SK-N-SH (cell line): Measurements from ENCODE around the gene MACROD2.

ENCODE experiments used
- CTCF ChIP-seq: fragments of 200-600 bp; sonication (generic); IDR thresholded peaks from 2 replicates; pipeline ENCODE4 v1.6.1; 2017; ENCODE audit warnings: antibody characterized with exemption, mild to moderate bottlenecking, moderate library complexity
- MXI1 ChIP-seq: IDR thresholded peaks from 2 replicates; pipeline ENCODE4 v1.6.1; 2012; ENCODE audit warnings: mild to moderate bottlenecking, low read depth, low read length, improper control_type of control experiment
- PBX3 ChIP-seq: IDR thresholded peaks from 2 replicates; pipeline ENCODE4; 2012
- RAD21 ChIP-seq: IDR thresholded peaks from 2 replicates; pipeline ENCODE4 v1.6.1; 2012; ENCODE audit warnings: mild to moderate bottlenecking, low read length

GRCh38 chr20:15627501-15627903 is 1632.2 kb downstream of the MACROD2 start:
- TF ChIP-seq CTCF (no peak), RAD21 (no peak), PBX3 (no peak), MXI1 (no peak)
